ENCODE measurements around the gene ANO8.
A peak's percentile ranks its signal among the peaks of the same experiment; 100 is the strongest.

The ANO8 gene

DNA sequence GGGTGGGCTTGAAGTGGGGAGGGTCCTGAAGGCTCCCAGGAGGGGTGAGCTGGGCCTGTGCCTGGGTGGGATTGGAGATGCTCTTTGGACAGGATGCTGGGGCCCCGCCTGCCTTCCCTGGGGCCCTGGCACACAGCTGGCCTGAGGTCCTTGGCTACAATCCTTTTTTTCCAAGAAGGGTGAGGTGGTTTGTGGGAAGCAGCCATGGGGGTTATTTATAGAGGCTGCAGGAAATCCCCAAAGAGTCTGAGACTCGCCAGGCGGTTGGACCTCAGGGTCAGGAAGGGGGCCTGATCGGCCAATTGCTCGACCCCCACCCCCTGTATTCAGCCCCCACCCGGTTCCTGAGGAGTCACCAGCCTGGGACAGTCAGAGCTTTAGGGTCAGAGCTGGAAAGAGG lies 12.7 kb upstream of the ANO8 start:
- no peak for DNase-seq

DNA sequence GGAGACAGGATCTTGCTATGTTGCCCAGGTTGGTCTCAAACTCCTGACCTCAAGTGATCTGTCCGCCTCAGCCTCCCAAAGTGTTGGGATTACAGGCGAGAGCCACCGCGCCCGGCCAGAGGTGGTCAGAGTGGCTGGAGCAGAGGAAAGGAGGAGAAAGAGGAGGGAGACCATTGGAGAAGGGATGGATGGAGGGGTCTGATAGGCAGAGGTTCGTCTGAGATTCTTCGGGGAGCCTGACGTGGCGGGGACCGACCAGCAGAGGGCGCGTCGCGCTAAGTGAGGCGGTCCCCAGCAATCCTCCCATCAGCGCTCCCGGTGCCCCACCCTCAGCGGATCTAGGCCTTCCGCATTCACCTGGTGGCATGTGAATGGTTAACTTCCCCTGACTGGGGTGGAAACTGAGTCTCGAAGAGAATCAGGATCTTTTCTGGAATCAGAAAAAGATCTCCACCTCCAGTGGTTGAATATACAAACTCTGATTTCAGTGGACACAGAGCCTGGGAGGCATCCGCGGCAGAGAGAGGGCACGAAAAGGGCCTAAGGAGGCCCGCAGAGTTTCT lies 11.5 kb upstream of the ANO8 start:
- peak; percentile 85 to 88 for DNase-seq

DNA sequence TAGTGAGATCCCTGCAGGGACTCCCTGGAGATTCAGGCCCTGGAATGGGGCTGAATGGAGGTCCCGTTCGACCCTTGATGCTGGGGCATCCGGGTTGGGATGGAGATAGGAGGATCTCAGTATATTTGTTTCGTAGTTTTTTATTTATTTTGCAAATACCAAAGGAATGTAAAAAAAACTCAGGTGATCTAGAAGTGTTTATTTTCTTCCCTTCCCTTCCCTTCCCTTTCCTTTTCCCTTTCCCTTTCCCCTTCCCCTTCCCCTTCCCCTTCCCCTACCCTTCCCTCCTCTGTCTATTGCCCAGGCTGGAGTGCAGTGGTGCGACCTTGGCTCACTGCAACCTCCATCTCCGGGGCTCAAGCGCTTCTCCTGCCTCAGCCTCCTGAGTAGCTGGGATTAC lies 7.2 kb upstream of the ANO8 start:
- no peak for DNase-seq

GRCh38 chr19:17341386-17341785 lies 6.7 kb upstream of the ANO8 start:
- DNase-seq, result no peak

GRCh38 chr19:17340871-17341357 lies 6.3 kb upstream of the ANO8 start:
- no peak for DNase-seq

DNA sequence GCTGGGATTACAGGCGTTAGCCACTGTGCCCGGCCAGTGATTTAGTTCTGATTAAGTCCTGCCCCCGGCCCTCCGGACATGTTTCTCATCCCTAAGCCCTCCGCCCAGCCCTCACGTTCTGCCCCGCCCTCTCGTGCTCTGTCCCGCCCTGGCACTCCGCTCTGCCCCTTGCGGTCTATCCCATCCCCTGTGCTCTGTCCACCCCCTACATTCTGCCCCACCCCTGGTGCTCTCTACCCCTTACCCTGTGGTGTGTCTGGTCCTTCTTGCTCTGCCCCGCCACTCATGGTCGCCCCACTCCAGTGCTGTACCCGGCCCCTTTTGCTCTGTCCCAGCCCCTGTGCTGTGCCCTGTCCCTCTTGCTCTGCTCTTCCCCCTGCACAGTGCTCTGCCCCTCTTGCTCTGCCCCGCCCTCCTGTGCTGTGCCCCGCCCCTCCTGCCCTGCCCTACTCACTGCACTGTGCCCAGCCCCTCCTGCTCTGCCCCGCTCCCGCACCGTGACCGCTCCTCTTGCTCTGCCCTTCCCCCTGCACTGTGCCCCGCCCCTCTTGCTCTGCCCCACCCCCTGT lies 5.7 kb upstream of the ANO8 start:
- no peak for DNase-seq

- peak; percentile 54 to 72 for DNase-seq
Measured at GRCh38 chr19:17339088-17339741, 4.6 kb upstream of the ANO8 start.

GRCh38 chr19:17338433-17339078 lies 3.9 kb upstream of the ANO8 start:
- DNase-seq, result no peak

DNA sequence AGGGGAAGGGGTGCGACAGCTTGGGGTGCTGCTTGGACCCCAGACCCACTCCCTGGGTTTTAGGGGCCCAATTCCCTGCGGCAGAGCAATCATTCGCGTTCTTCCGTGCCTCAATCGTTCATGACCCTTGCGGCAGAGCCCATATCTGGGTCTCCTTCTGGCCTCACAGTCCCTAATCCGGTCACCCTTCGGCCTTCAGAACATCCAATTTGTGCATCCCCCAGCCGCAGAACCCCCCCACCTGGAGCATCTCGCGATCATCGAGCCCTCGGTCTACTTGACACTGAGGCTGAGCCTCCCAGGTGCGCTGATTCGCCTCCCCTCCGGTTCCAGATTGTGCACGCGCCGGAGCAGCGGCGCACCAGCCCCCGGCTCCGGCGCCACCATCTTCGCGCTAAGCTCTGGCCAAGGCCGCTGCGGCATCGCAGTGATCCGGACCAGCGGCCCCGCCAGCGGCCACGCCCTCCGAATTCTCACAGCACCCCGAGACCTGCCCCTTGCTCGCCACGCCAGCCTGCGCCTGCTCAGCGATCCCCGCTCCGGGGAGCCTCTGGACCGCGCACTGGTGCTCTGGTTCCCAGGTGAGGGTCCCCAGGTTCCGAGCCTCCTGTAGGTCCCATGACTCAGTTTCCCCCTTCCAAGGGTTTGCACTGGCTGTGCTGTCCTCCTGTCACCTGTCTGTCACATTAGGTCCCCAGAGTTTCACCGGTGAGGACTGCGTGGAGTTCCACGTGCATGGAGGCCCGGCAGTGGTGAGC lies 3.2 kb upstream of the ANO8 start:
- DNase-seq, result peak; percentile 41 to 67

- peak; percentile 97 to 98 for DNase-seq
Measured at GRCh38 chr19:17336872-17337674, 2.4 kb upstream of the ANO8 start, which contains the start of gene GTPBP3. GTPBP3 (plus strand) TSS chr19:17337553; CDS start chr19:17337612, 59 bp downstream.

GRCh38 chr19:17335575-17335974 lies 920 bp upstream of the ANO8 start:
- no peak for DNase-seq

- peak; percentile 79 to 81 for DNase-seq
Measured at GRCh38 chr19:17333611-17334413, 843 bp downstream of the ANO8 start.

GRCh38 chr19:17332677-17333581 lies 1.7 kb downstream of the ANO8 start:
- peak; percentile 35 to 42 for DNase-seq

DNA sequence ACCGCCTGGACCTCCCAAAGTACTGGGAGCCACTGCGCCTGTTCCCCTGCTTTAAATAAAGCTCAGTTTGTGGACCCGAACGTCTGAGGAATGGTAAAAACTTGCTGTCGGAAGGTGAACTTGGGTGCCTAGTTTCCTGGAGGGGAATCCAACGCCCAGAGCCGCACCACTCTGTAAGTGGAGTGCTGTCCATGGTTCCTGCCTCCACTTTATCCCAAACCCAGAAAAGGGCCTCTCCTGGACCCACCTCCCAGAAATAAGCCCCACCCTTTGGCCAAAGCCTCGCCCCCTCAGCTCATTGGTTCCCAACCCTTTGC lies 2.3 kb downstream of the ANO8 start:
- no peak for DNase-seq

DNA sequence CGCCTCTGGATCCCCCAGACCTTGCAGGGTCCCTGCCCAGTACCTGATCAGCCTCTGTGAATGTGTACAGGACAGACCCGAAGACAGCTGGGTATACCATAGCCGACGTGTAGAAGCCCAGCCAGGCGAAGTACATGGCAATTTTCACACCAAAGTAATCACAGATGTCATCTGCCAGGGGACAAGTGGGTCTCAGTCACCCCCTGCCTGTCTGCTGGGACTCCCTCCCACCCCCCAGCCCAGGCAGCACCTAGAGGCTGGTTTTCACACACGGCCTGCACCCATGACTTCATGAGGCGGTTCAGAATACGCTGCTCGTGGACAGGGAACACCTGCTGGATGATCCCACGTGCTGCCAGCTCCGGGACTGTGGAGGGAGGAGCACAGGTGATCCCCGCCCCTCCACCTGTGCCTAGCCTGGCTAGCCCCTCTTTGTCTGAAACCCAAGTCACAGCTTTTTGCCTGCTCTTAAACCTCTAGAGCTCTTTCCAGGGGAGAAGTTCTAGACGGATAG lies 3.6 kb downstream of the ANO8 start:
- DNase-seq, result no peak

DNA sequence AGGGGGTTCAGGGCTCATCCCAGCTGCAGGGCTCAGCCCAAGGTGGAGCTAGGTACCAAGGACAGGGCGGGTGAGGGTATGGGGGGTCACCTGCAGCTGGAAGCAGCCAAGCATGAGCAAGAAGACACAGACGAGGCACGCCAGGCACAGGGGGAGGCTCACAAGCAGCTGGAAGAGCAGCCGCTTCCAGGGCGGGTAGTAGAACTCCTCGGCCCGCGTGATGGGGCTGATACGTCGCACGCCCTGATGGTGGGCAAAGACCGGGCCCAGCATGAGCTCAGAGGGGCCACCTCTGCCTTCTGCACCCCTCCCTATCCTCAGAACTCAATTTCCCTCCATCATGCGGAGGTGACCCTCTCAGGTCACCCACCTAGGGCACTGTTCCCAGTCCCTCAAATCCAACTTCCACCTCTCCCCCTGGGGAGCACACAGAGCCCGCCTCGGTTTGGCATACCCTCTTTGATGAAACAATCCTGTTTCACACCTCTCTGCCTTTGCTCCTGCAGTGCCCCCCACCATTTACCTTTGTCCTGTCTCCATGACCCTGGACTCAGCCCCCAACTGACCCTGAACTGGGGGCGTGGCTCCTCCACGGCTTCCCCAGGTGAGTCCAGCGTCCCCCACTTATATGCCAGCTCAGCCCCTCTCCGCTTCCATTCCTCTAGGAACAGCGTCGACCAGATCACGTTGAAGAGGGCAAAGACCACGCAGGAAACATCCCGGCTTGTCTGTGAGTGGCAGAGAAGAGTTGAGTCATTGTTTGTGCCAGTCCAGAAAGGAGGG lies 4.2 kb downstream of the ANO8 start:
- no peak for DNase-seq

GRCh38 chr19:17329366-17330261 lies 5.0 kb downstream of the ANO8 start:
- DNase-seq, result no peak
